Measurements from ENCODE around the gene RSRC2. TPM values are rescaled to one million over a fixed set of nuclear protein-coding genes. Genes with fewer than 3 reads are reported as not detected.

RSRC2 gene
- total RNA-seq, 1 experiment from 2014 or later, result 64.9 TPM

DNA sequence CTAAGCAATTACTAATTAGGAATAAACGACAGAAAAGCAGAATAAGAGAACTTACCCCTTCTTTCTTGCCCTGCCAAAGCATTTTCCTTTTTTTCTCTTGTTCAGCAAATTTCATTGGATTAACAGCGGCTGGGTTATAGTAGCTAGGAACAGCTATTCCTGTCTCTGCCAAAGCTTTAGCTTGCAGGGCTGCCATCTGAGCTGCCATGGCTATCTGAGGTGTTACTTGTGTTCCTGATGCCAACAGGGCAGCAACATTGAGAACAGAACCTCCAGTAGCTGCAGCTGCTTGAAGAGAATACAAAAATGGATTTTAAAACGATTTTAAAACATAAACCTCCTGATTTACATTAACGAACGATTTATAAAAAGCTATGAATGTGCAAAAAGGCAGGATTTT is 18.6 kb downstream of the RSRC2 start:
- Mint-ChIP-seq H3K36me3 (ENCODE audit: insufficient read depth in 1 of 3, low read depth in 3 of 3) (peaks cover 58 to 90% (median 82%) of the 10 kb centered on the region in 3 experiments; a peak in 6 of 7 replicates), H3K4me3 (no peak overlapping the region), H3K4me1 (no peaks in the 10 kb centered on the region), H3K27me3 (ENCODE audit: low read depth) (no peaks in the 10 kb centered on the region), H3K27ac (peak overlapping the region in 1 of 3 experiments; percentile 59; a peak in 1 of 7 replicates), H3K9me3 (no peaks in the 10 kb centered on the region)
- no peaks in the 10 kb centered on the region for H3K79me2 ChIP-seq (ENCODE audit: insufficient read depth, low read length)
- H3K4me1 ChIP-seq (ENCODE audit: insufficient read depth, low read length), result no peaks in the 10 kb centered on the region
- H2BK20ac ChIP-seq (ENCODE audit: low read depth, low read length, poor library complexity, severe bottlenecking), result no peak overlapping the region
- H3K79me1 ChIP-seq (ENCODE audit: insufficient read depth, low read depth, low read length, poor library complexity, severe bottlenecking), result no peaks in the 10 kb centered on the region
- no peak overlapping the region for H4K91ac ChIP-seq (ENCODE audit: insufficient read length, low read depth, low read length)
- no peak overlapping the region for H3K23ac ChIP-seq (ENCODE audit: insufficient read length, low read depth, low read length)
- no peak for DNase-seq
- H3K27ac ChIP-seq (ENCODE audit: insufficient read length, low read depth, low read length), result no peak overlapping the region
- no peaks in the 10 kb centered on the region for H3K23me2 ChIP-seq (ENCODE audit: insufficient read length, low read depth, low read length, poor library complexity, severe bottlenecking)
- H4K8ac ChIP-seq (replicated peaks; ENCODE audit: insufficient read length, low read depth, low read length), result no peak overlapping the region
- H3K27me3 ChIP-seq (ENCODE audit: insufficient read depth, low read length), result no peaks in the 10 kb centered on the region
- H2AFZ ChIP-seq (ENCODE audit: low read length), result no peak overlapping the region
- WGBS (ENCODE audit: extremely low coverage, insufficient read length, low lambda C conversion rate), result no CpG with 5 or more reads among the region's 5 CpGs
- no peaks in the 10 kb centered on the region for H3K9me3 ChIP-seq (ENCODE audit: control insufficient read depth, low read depth, low read length)
- H3K56ac ChIP-seq (ENCODE audit: insufficient read length, low read depth, low read length), result no peak overlapping the region
- H3K4me2 ChIP-seq (ENCODE audit: insufficient read depth, insufficient read length, low read length), result no peak overlapping the region
- H3K14ac ChIP-seq (ENCODE audit: insufficient read depth, low read length), result no peak overlapping the region
- H4K20me1 ChIP-seq (ENCODE audit: control insufficient read depth, insufficient read depth, insufficient read length), result no peaks in the 10 kb centered on the region
- H3K4ac ChIP-seq (ENCODE audit: low read depth, low read length), result no peak overlapping the region
- H4K5ac ChIP-seq (ENCODE audit: insufficient read length, low read depth, low read length), result no peak overlapping the region
- H2AK5ac ChIP-seq (ENCODE audit: insufficient read length, low read length), result no peak overlapping the region
- no peak overlapping the region for H2BK5ac ChIP-seq (ENCODE audit: insufficient read length, low read length)
- H3T11ph ChIP-seq (ENCODE audit: low read length), result no peak overlapping the region
- H2BK12ac ChIP-seq (ENCODE audit: insufficient read length, low read depth, low read length), result no peak overlapping the region
- H3K18ac ChIP-seq (ENCODE audit: insufficient read length, low read depth, low read length), result no peak overlapping the region
- H2BK120ac ChIP-seq (ENCODE audit: low read depth, low read length, poor library complexity, severe bottlenecking), result no peak overlapping the region
- no peak overlapping the region for H3K9ac ChIP-seq (ENCODE audit: extremely low read depth, insufficient read length, low read length)
- H2BK15ac ChIP-seq (ENCODE audit: low read depth, low read length), result no peak overlapping the region
- TF ChIP-seq CTCF (conservative IDR thresholded peaks at IDR 0.05), result no peak
